Measurements from ENCODE around the gene RPRD1A.

GRCh38 chr18:35953688-35954087, 113.7 kb downstream of the RPRD1A start:
- TF ChIP-seq FIP1L1 (IDR thresholded peaks at IDR 0.05; ENCODE audit: low read depth, low read length, poor library complexity, severe bottlenecking) (no peak), MAZ (CRISPR knock-in tag; conservative IDR thresholded peaks at IDR 0.05 in 1 of 2, IDR thresholded peaks at IDR 0.05 in 1 of 2) (no peak), CEBPZ (IDR thresholded peaks at IDR 0.05; ENCODE audit: borderline replicate concordance, low read depth, low read length) (no peak), TBL1XR1 (IDR thresholded peaks at IDR 0.05; ENCODE audit: low read length in 2 of 2) (no peak), POLR2A (conservative IDR thresholded peaks at IDR 0.05) (no peak), ZNF274 (IDR thresholded peaks at IDR 0.05; ENCODE audit: borderline replicate concordance, low read depth, low read length) (no peak), NFIC (IDR thresholded peaks at IDR 0.05) (no peak), TAF1 (IDR thresholded peaks at IDR 0.05; ENCODE audit: control insufficient read depth, extremely low read depth, insufficient read depth, low read length, severe bottlenecking) (no peak), ZNF57 (CRISPR knock-in tag; IDR thresholded peaks at IDR 0.05) (no peak), ESRRA (IDR thresholded peaks at IDR 0.05; ENCODE audit: borderline replicate concordance, low read depth) (no peak), FOXK1 (CRISPR knock-in tag; IDR thresholded peaks at IDR 0.05; ENCODE audit: borderline replicate concordance) (no peak), RBM34 (IDR thresholded peaks at IDR 0.05; ENCODE audit: borderline replicate concordance, insufficient read depth, low read length) (no peak), HBP1 (CRISPR knock-in tag; IDR thresholded peaks at IDR 0.05) (no peak)
